IPS-18c (cell line): ENCODE measurements around the gene BLTP3B.

Source experiments
- H3K4me3 ChIP-seq: 2 replicates; pipeline ENCODE4 v1.7.0; 2013; ENCODE audit warnings: low read depth, mild to moderate bottlenecking, low read length, moderate library complexity; ENCODE audit not compliant: insufficient read depth
- H3K9me3 ChIP-seq: one replicate; pipeline ENCODE4 v1.6.1; 2013; ENCODE audit warnings: mild to moderate bottlenecking, low read length, moderate library complexity; ENCODE audit not compliant: control insufficient read depth, insufficient read depth

The BLTP3B gene

DNA sequence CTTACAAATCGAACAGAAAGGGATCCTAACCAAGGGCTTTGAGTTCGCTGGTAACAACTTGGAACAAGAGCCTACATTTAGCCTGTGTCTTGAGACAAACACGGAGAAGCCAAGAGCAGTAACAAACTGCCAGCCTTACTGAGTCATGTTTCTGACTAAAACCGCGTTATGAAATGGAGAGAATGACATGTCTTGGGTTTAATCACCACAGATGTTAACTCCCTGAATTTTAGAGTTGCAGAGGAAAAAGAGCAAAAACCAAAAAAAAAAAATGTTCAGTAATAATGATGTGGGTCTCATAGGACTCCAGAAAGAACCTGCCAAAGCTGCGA lies 1.0 kb downstream of the BLTP3B start:
- H3K9me3 ChIP-seq = peaks cover 4% of the 10 kb centered on the region
- H3K4me3 ChIP-seq = peak overlapping the region; percentile 88

DNA sequence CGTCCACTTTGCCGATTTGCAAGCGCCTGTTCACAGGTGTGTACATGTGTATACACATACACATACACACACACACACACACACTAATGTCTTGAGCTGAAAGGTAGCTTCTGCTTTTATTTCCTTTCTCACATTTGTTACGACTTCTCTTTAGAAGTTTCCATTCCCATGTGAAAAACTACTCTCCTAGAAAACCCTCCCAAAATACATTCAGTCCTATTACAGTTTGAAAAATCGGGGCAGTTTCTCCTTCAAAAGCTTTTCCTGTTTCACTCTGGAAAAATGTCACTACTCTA lies 3.9 kb downstream of the BLTP3B start:
- Histone ChIP-seq H3K9me3 (peaks cover 2% of the 10 kb centered on the region), H3K4me3 (no peak overlapping the region)

DNA sequence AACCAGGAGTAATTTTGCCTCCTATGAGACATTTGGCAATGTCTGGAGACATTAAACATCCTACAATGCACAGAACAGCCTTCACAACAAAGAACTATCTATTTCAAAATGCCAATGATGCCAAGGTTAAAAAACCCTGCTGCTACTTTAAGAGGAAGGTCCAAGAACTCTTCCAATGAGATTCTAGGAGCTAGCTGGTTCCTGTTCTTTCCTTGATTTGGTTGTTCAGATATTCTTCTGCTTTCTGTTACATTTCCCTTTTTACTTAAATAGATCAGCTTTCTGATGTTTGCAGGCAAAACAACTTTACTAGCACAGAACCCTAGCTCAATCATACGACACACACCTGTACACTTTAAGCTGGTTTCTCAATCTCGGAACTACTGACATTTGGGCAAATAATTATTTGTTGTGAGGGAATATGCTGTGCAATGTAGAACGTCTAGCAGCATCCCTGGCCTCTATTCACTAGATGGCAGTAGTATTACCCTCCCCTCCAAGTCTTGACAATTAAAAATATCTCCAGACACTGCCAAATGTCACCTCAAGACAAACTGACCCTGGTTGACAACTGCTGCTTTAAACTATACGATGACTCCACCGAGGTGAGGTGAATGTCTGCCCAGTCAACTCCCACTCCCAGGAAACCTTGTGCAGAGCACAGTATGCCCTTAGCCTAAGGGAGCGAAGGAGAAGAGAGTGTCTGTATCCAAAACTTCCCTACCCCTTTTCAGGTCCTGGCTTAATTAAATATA lies 4.4 kb downstream of the BLTP3B start:
- Histone ChIP-seq H3K9me3 (peaks cover 2% of the 10 kb centered on the region), H3K4me3 (no peak overlapping the region)

DNA sequence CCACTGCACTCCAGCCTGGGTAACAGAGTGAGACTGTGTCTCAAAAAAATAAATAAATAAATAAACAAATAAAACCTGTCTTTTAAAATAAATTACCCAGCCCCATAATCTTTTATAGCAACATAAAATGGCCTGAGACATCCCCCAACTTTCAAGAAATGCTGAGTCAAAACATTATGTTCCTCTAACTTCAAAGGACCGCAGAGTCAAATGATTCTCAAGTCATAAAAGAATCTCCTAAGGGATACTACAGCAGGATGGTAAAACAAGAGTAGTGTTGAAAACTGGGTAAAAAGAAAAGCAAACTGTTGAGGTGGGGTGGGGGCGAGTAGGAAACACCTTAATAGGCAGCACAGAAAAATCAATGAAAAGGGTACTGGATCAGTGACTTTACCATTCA lies 9.5 kb downstream of the BLTP3B start:
- H3K4me3 ChIP-seq = no peak overlapping the region
- peaks cover 4% of the 10 kb centered on the region for H3K9me3 ChIP-seq

GRCh38 chr12:100128512-100128908 lies 14.2 kb downstream of the BLTP3B start:
- Histone ChIP-seq H3K4me3 (no peak overlapping the region), H3K9me3 (peaks cover 2% of the 10 kb centered on the region)

DNA sequence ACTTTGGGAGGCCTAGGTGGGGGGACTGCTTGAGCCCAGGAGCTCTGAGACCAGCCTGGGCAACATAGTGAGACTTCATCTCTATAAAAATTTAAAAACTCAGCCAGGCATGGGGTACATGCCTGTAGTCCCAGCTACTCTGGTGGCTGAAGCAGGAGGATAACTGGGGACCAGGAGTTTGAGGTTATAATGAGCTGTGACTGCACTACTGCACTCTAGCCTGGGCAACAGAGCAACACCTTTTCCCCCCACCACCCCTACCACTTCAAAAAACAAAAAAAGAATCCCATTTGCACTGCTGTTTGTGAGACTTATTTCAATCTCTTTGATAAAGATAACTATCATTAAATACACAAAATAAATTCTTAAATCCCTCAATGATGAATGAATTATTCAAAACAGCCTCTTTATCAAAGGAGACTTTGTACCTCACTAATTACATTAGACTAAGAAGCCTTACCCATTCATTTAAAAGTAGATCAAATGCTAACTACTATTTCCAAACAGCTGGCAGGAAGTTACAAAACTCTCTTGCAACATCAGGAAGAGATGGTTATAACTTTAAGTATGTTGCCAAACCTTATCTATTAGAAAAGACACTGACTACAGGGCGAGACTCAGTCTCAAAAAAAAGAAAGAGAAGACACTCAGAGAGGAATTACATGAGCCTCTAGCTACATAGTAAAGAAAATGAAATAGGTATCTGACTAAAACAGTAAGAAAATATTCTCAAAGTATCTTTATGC lies 14.7 kb downstream of the BLTP3B start:
- Histone ChIP-seq H3K9me3 (peaks cover 2% of the 10 kb centered on the region), H3K4me3 (no peak overlapping the region)

- Histone ChIP-seq H3K9me3 (no peaks in the 10 kb centered on the region), H3K4me3 (no peak overlapping the region)
Measured at GRCh38 chr12:100123316-100124095, 19.2 kb downstream of the BLTP3B start.

DNA sequence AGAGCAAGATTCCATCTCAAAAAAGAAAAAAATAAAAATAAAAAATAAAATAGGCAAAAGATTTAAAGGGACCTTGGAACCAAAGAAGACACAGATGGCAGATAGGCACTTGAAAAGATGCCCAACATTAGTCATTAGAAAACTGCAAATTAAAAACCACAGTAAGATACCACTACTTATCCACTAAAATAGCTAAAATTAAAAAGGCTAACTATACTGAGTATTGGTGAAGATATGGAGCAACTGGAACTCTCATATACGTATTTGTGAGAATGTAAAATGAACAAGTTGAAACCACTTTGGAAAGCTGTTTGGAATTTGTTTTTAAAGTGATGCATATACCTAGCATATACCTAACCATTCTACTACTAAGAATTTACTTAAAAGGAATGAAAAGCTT lies 22.3 kb downstream of the BLTP3B start:
- H3K9me3 ChIP-seq = no peaks in the 10 kb centered on the region
- H3K4me3 ChIP-seq = no peak overlapping the region

DNA sequence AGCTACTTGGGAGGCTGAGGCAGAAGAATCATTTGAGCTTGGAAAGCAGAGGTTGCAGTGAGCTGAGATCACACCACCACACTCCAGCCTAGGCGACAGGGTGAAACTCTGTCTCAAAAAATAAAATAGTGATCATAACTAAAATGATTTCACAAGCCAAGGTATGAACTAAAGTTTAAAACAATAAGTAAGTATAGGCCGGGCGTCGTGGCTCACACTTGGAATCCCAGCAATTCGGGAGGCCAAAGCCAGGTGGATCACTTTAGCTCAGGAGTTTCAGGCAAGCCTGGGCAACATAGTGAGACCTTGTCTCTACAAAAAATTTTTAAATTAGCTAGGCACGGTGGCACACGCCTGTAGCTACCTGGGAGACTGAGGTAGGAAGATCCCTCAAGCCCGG lies 27.4 kb downstream of the BLTP3B start:
- H3K4me3 ChIP-seq = no peak overlapping the region

DNA sequence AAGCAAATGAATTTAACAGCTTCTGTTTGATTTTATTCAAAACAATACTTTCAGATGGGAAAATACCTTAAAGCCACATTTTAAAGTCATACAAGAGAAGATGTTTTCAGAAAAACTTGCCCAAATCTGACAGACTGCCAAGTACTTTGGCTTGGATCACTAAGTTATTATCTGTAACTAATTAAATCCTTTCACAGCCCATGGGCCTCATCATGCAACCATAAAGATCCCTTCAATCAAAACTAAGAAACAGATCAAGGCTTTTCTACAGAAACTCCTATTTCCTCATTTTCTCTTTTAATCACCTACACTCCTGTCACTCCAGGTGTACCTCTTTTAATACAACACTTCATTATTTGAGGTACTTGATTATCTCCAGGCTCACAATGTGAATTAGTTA lies 28.1 kb downstream of the BLTP3B start:
- no peaks in the 10 kb centered on the region for H3K9me3 ChIP-seq

More for the DNA sequence above, 27.4 kb downstream of the BLTP3B start:
- H3K9me3 ChIP-seq = no peaks in the 10 kb centered on the region

GRCh38 chr12:100110276-100110675 lies 32.4 kb downstream of the BLTP3B start:
- Histone ChIP-seq H3K4me3 (no peak overlapping the region), H3K9me3 (no peaks in the 10 kb centered on the region)

More for the DNA sequence above, 28.1 kb downstream of the BLTP3B start:
- H3K4me3 ChIP-seq = no peak overlapping the region

- Histone ChIP-seq H3K4me3 (no peak overlapping the region), H3K9me3 (no peaks in the 10 kb centered on the region)
Measured at GRCh38 chr12:100106861-100107260, 35.8 kb downstream of the BLTP3B start.

GRCh38 chr12:100105661-100106060 lies 37.0 kb downstream of the BLTP3B start:
- H3K9me3 ChIP-seq = no peaks in the 10 kb centered on the region

GRCh38 chr12:100101000-100101399 lies 41.7 kb downstream of the BLTP3B start:
- Histone ChIP-seq H3K9me3 (no peaks in the 10 kb centered on the region), H3K4me3 (no peak overlapping the region)

More at GRCh38 chr12:100105661-100106060, 37.0 kb downstream of the BLTP3B start:
- no peak overlapping the region for H3K4me3 ChIP-seq
